Stimulated activated CD8-positive, alpha-beta memory T cell treated with anti-CD3 and anti-CD28 coated beads, Interleukin-7, amount 100 ng/mL, for 24 hours (primary cell): ENCODE results near the gene TMIGD1.
"Not testable (repeated sequence)": the region's sequence is repeated elsewhere in the genome, so short reads cannot be mapped to it uniquely, and the experiment has no call there.

ENCODE experiments used
- DNase-seq: peaks from one replicate; pipeline ENCODE4 v3.0.0-alpha.2; 2020; ENCODE audit warnings: low read depth

TMIGD1 gene

DNA sequence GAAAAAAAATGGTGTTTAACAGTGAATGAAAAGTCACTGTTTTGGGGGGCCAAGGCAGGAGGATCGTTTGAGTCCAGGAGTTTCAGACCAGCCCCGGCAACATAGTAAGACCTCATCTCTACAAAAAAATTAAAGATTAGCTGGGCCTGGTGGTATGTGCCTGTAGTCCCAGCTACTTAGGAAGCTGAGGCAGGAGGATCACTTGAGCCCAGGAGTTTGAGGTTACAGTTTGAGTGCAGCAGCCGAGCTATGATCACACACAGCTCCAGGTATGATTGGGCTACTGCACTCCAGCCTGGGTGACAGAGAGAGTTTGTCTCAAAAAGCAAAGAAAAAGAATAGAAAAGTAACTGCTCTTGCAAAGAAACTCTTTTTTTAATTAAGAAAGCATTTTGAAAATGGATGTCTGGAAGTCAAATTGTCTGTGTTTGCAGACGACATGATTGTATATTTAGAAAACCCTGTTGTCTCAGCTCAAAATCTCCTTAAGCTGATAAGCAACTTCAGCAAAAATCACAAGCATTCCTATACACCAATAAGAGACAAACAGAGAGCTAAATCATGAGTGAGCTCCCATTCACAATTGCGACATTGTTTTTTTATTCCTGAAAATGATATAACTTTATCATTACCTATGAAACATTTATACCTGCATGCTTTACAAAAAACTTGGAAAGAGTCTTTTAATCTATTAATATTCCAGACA lies 24.4 kb upstream of the TMIGD1 start:
- no peak for DNase-seq

DNA sequence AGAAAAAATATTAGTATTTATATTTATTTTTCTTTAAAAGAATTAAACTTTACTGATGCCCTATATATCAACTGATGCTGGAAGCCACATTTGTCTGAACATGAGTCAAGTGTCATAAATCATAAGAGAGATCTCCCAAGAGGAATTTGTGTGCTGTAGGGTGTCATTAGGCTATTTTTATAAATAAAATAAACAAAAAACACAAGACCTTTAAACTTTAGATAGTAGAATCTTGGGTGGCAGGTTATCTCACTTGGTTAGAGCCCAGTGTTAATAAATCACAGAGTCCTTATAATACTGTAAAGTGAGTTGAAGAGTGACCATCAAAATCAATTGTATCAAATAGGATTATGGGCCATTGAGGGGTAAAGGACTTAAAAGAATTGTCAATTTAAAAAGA lies 23.6 kb upstream of the TMIGD1 start:
- no peak for DNase-seq

DNA sequence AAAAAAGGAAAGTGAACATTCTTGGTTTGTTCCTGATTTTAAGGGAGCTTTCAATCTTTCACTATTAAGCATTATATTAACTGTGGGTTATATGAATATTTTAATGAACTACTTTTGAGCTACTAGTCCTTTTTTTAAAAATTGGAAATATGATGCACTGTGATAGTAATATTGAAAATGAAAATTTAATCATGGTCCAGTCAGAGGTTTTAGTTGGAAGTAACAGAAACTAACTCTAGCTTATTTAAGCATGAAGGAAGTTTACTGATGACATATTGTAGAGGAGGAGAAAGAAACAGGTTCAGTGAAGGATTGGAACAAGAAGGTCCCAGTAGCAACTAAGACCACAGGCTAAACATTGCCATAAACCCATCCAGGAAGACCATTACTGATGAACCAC lies 20.8 kb upstream of the TMIGD1 start:
- no peak for DNase-seq

DNA sequence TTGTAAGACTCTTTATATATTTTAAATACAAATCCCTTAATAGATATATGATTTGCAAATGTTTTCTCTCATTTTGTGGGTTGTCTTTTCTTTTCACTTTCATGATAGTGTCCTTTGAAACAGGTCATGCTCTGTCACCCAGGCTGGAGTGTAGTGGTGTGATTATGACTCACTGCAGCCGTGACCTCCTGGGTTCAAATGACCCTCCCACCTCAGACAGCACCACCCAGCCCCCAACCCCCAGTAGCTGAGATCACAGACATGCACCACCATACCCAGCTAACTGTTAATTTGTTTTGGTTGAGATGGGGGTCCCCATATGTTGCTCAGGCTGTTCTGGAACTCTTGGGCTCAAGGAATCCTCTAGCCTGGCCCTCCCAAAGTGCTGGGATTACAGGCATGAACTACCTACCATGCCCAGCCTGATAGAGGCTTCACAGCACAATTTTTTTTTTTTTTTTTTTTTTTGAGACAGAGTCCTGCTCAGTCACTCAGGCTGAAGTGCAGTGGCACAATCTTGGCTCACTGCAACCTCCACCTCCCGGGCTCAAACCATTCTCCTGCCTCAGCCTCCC lies 18.5 kb upstream of the TMIGD1 start:
- DNase-seq: no peak

DNA sequence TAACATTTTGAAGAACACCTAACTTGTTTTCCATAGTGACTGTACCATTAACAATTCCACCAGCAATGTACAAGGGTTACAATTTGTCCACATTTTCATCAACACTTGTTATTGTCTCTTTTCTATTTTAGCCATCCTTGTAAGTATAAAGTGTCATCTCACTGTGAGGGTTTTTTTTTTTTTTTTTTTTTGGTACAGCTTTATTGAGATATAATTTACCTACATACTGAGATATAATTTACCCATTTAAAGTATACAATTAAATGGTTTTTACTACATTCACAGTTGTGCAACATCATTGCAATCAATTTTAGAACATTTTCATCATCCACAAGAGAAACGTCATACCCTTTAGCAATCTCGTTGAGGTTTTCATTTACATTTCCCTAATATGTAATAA lies 17.9 kb upstream of the TMIGD1 start:
- no peak for DNase-seq

DNA sequence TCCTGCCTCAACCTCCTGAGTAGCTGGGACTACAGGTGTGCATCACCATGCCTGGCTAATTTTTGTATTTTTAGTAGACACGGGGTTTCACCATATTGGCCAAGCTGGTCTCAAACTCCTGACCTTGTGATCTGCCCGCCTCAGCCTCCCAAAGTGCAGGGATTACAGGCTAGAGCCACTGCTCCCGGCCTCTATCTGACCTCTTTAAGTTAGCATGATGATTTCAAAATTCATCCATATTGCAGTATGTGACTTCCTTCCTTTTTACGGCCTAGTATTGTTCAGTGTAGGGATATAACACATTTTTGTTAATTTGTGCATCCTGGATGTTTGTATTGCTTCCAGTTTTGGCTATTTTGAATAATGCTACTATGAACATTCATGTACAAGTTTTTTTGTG lies 17.4 kb upstream of the TMIGD1 start:
- DNase-seq: not testable (repeated sequence)

DNA sequence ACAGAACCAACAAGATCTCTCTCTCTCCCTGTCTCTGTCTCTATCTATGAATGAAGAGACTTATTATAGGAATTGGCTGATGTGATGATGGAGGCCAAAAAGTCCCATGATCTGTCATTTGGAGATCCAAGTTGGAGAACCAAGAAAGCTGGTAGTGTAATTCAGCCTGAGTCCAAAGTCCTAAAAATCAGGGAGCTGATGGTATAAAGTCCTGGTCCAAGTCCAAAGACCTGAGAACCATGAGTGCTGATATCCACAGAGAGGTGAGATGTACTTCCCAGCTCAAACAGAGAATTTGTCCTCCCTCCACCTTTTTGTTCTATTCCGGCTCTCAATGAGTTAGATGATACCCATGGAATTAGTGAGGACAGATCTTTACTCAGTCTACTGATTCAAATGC lies 15.4 kb upstream of the TMIGD1 start:
- no peak for DNase-seq

DNA sequence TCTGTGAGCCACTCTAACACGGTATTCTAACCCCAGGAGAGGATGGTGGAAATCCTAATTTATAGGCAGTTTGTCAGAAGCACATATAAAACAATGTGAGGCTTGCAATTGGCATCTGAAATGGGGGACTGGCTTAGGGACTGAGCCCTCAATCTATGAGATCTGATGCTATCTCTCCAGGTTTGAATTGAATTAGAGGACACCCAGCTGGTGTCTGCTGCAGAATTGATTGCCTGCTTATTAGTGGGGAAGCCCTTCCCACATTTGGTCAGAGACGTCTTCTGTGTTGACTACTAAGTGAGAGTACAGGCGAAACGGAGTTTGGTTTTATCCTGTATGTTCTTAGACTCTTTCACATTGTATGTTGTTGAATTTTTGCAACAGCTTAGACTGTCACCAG lies 13.6 kb upstream of the TMIGD1 start:
- DNase-seq: no peak

DNA sequence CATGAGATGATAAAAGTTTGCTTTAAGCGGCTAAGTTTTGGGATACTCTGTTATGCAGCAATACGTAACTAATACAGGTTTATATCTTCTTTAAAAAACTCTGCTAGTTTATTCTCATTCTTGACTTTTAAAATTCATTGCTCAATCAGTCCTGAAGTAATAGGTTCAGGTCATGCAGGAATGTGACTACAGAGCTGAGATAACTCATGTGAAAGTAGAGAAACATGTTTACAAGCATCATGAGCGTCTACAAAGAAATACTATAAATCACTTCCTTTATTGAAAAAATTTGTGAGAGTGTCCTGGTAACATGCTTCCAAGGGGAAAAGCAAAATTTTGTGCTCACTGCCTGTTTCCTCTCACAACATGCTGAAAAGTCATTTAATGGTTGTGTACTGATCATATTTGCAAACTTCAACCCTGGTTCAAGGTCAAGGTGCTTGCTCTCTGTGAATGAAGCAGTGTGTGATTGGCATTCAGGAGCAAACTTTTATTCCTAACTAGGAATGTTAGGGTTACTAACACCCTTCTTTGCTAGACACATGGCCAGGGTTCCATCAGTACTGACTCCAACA lies 12.5 kb upstream of the TMIGD1 start:
- DNase-seq: no peak

DNA sequence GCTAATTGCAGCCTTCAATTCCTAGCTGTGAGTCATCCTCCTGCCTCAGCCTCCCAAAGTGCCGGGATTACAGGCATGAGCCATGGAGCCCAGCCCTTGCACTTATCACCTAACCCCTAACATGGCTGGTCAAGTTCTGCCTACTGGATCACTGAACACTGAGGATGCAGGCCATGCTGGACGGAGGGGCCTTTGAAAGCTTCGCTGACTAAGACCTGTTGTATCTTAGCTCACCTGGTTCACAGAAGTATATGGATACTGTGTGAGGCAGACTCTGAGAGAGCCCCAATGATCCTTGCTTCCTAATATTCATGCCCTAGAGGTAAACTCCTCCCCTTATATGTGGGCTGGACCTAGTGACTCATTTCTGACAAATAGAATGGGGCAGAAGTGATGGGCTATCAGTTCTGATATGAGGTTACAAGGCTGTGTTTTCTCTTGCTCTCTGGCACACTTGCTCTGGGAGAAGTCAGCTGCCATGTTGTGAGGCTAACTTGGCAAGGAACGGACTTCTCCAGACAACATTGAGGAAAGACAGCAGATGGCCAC lies 11.7 kb upstream of the TMIGD1 start:
- DNase-seq: no peak

DNA sequence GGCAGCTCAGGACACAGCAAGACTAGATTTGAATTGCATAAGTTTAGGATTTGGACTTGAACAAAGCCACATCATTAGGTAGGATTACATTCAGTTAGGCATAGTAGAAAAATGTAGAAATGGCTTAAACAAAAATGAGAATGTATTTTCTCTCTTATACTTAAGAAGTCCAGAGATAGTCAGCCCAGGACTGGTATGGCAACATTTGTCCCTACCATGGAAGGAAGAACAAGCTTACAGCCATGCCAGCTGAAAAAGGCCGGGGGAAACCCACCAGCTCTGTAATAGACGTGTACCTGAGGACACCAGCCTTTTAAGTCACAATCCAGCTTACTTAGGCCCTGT lies 11.2 kb upstream of the TMIGD1 start:
- no peak for DNase-seq

DNA sequence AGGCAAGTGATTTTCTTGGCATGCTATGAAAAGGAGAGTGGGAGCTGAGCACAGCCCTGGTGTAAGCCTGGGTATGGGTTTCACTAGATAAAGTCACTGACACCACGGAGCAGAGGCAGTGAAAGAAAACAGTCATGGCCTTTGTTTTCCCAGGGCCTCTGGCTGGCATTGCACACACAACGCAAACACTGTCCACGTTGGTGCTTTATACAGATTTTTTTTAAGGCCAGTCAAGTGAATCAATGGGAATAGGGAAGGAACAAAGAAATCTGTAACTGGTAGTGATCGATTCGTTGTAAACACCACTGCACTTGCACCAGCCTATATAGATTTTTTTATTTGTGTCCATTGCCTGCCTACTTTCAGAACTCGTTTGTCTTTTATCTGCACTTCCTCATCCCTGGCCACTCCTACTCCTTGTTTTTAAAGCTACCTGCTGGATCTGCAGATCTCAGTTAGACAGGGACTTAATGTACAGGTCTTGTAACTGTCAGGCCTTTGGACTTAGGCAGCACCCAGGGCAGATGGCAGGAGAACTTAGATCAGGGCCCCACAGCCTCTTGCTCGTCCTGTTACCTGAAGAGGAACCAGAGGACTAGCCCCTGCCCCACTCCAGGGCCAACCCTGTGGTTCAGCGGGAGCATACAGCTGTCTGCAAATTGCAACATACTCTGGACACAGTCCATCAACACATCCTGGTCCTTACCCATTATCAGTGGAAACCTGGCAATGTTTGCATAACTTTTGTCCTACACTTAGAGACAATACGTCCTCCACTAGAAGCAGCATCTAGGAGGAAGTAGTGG lies 10.6 kb upstream of the TMIGD1 start:
- DNase-seq: no peak

DNA sequence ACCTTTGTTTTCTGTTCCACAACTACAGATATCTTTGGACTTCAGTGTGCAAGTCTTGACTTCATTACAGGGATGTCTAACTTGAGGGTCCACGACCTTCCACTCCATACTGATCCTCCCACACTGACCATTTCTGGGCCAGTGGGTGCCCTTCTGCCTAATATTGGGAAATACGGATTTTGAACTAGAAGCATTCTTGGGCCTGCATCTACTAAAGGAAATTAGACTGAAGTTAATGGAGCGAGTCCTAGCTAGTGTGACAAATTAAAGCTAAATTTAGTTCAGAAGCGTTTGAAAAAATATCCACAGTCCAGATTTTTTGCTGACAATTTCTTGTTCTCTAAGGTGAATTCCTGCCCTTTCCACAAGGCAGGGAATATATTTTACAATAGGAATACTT lies 9.9 kb upstream of the TMIGD1 start:
- no peak for DNase-seq

DNA sequence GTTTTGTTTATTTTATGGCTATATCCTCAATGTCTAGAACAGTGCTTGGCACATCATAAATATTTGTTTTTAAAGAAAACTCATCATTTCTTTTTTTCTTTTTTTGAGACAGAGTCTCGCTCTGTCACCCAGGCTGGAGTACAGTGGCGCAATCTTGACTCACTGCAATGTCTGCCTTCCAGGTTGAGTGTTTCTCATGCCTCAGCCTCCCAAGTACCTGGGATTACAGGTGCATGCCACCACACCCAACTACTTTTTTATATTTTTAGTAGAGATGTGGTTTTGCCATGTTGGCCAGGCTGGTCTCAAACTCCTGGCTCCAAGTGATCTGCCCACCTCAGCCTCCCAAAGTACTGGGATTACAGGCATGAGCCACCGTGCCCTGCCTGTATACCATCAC lies 9.4 kb upstream of the TMIGD1 start:
- not testable (repeated sequence) for DNase-seq

DNA sequence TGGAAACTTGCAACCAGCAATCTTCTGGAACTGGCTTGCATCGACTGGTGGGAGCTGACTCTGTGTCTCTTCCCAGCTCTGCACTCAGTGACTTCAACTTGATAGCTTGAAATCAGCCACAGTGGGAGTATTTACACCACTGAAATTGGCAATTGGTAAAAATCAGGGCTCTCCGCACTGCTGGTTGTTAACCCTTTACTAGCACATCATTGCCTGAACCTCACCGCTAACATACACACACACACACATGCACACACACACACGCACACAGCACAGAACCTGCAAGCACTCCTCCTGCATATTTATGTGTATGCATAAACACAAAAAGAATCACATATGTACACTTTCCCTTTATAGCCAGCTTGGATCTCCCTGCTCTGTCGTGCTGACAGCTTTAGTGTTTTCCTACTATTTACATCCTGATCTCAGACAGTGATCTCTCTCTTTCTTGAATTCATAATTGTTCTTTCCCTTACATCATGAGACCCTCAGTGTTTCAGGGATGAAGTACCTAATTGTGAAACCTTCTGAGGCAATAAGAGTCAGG lies 7.9 kb upstream of the TMIGD1 start:
- DNase-seq: no peak

DNA sequence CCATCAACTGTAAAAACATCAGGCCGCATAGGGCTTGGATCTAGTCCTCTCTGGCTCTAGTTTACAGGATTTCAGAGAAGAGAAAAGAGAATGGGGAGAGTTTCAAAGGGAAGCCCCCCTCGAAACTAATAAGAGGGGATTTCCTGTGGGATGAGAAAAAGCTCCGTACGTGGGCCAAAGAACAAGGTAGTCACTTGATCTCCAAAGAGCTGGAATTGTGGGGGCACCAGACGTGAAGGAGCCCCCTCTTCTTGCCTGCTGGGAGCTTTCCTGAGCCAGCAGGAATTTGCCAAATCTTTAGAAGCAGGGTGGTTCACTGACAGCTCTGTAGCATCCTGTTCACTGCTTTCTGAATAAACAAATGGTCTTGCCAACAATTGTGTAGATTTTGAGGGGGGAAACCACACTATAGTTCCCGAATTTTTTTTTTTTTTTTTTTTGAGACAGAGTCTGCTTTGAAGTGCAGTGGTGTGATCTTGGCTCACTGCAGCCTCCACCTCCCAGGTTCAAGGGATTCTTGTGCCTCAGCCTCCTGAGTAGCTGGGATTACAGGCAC lies 7.0 kb upstream of the TMIGD1 start:
- DNase-seq: no peak

DNA sequence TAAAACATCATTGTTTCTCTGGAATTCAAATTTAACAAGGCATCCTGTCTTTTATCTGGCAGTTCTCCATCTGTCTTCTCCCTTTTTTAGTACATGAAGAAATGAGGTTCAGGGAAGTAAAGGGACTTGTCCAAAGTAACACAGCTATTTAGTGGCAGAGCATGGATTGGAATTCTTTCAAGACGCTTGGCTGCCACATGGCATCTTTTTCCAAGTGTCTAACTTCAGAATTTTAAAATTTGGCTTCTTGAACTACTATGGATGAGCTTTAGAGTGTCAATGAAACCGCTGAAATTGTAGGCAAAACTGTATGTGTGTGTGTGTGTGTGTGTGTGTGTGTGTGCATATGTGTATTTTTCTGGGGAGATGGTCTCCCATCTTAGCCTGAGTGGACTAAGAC lies 5.2 kb upstream of the TMIGD1 start:
- DNase-seq: no peak

DNA sequence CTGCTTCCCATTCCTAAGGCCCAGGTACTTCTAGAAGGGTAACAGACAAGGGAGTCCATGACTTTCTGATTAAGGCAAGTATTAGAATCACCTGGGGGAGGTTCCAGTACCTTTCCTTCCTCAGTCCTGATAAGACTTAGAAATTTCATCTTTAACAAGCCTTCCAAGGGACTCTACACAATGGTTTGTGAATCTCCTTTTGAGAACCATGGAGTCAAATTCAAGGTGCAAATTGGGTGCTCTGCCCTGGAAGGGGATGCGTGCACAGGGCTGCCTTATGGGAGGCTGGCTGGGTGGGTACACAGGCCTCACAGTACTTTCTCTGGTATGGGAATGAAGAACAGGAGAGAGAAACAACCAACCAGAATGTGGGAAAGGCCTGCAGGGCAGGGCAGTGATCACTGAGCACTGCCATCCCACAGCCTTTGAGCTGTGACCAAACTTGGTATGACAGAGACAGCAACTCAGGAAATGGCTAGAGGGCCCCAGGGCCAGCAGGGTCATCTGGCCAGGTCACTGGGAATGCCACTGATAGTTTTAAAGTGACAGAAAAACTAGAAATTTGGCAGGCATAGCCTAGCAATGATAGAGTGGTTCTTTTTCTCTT lies 3.6 kb upstream of the TMIGD1 start:
- no peak for DNase-seq

DNA sequence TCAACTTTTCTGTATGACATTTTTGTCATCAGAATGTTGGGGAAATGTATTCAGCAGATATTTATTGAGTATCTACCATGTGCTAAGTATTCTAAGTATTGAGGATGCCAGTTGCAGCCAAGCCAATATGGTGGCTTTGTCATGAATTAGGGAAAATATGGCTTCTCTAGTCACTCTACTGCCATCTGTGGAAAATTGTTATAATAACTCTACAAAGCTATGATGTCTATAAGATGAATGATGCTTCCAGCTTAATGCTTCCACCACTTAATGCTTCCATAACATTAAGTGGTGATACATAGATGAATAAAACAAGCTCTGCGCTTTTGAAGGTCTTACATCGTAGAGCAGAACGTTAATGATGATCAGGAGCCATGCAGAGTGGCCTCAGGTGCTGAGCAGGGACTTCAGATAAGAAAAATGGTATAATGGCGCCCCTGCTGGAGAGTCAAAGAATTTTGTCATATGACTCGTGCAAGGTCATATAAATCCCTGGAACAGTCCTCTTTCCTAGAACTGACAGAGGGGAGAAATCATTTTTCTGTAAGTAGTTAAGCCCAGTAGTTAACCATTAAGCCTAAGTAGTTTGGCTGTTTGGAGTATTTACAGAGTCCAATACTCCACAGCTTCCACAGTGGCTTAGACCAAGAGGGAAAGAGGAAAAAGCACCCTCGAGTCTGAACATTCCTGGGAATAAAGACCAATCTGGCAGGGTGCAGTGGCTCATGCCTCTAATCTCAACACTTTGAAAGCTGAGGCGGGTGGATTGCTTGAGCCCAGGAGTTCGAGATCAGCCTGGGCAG lies 2.7 kb upstream of the TMIGD1 start:
- DNase-seq: no peak

DNA sequence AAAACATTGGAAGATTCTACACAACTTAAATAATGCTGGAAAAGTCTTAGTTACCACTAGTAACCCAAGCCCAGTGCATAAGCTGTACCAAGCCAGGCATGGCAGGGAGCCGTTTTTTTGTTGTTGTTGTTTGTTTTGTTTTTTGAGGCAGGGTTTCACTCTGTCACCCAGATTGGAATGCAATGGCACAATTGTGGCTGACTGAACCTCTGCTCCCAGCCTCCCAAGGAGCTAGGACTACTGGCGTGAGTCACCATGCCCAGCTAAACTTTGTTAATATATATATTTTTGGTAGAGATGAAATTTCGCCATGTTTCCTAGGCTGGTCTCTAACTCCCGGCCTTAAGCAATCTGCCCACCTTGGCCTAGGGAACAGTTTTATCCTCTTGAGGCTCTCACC lies 564 bp upstream of the TMIGD1 start:
- DNase-seq: no peak

DNA sequence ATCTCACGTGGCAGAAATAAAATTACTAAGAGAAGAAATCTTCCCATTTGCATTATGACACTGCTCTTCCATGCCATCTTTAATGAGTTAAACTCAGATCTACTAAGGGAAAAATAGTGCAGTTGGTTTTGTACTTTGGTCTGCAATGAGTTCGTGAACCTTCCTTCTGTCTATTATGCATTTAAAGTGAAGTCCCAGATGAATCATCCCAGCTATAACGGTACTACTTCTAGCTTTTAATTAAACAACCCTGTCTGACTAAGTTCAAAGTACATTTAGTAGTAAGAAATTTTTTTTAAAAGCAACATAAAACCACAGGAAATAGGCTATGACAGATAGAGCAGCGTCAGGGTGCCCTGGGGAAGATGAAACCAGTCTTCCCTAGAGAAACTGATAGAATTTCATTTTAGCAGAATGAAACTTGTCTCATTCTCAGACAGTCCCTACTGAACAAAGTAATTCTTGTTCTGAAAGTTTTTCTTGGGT lies 1.8 kb downstream of the TMIGD1 start:
- no peak for DNase-seq
